Osteocyte (in vitro differentiated cells): ENCODE results near the gene CRIM1. TPM values are rescaled to one million over a fixed set of nuclear protein-coding genes. Genes with fewer than 3 reads are reported as not detected.

ENCODE experiments used
- DNase-seq: peaks from one replicate; pipeline ENCODE4 v3.0.0; 2021; ENCODE audit warnings: mixed read lengths; ENCODE audit not compliant: unreplicated experiment; ENCODE audit errors: extremely low spot score
- H3K27ac Mint-ChIP-seq: one replicate; pipeline ENCODE4 v1.8.0; 2021; ENCODE audit warnings: mild to moderate bottlenecking, mixed read lengths; ENCODE audit not compliant: unreplicated experiment
- H3K27me3 Mint-ChIP-seq: one replicate; pipeline ENCODE4 v1.8.0; 2021; ENCODE audit warnings: mixed read lengths; ENCODE audit not compliant: unreplicated experiment
- H3K36me3 Mint-ChIP-seq: one replicate; pipeline ENCODE4 v1.8.0; 2021; ENCODE audit warnings: mixed read lengths; ENCODE audit not compliant: unreplicated experiment
- H3K4me1 Mint-ChIP-seq: one replicate; pipeline ENCODE4 v1.8.0; 2021; ENCODE audit warnings: mixed read lengths; ENCODE audit not compliant: unreplicated experiment
- H3K4me3 Mint-ChIP-seq: one replicate; pipeline ENCODE4 v1.8.0; 2021; ENCODE audit warnings: mild to moderate bottlenecking, moderate library complexity, mixed read lengths; ENCODE audit not compliant: unreplicated experiment
- H3K9me3 Mint-ChIP-seq: one replicate; pipeline ENCODE4 v1.8.0; 2021; ENCODE audit warnings: mixed read lengths; ENCODE audit not compliant: unreplicated experiment
- total RNA-seq: library from RNA; stranded (reverse); gene quantifications from 2 replicates; pipeline ENCODE4 v1.2.1, GENCODE V29; 2021
- TF ChIP-seq, protein P1 (sequence below): fragments of 200-600 bp; sonication (generic); IDR thresholded peaks from 2 replicates; pipeline ENCODE4 v1.5.0; 2021; ENCODE audit warnings: antibody characterized with exemption, mild to moderate bottlenecking, moderate library complexity

The CRIM1 gene
- total RNA-seq, 1 donor from 2014 or later, result 194 TPM

DNA sequence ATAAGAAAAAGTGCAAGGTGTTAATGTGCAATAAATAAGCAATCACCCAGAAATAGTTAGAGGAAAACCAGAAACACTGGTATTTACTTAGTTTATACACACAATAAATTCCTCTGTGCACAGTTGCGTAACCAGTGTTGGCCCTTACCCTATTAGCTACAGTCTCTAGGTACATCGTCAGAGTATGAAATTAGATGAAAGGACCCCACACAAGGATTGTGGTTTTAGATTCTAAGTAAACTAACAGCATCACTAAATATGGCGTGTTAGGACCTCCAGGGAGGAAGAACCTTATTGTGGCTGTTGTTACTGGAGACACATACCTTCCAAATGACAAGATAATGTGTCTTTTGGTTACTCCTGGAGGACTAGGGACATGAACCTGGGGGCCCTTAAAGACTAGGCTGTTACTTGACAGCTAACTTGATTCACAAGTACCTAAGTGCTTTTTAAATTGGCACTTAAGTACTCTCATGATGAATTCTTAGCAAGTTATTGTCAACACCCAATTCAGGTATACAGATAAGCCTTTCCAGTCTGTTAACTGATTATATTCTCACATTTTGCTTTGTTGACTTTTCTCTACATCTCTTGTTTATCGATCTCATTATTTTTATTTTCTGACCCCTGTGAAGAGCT is 127.1 kb downstream of the CRIM1 start:
- Mint-ChIP-seq H3K27me3 (no peaks in the 10 kb centered on the region), H3K9me3 (no peaks in the 10 kb centered on the region), H3K27ac (peak overlapping the region; percentile 97), H3K4me3 (no peak overlapping the region), H3K4me1 (peaks cover 85% of the 10 kb centered on the region), H3K36me3 (peaks cover 44% of the 10 kb centered on the region)
- TF ChIP-seq, protein P1, sequence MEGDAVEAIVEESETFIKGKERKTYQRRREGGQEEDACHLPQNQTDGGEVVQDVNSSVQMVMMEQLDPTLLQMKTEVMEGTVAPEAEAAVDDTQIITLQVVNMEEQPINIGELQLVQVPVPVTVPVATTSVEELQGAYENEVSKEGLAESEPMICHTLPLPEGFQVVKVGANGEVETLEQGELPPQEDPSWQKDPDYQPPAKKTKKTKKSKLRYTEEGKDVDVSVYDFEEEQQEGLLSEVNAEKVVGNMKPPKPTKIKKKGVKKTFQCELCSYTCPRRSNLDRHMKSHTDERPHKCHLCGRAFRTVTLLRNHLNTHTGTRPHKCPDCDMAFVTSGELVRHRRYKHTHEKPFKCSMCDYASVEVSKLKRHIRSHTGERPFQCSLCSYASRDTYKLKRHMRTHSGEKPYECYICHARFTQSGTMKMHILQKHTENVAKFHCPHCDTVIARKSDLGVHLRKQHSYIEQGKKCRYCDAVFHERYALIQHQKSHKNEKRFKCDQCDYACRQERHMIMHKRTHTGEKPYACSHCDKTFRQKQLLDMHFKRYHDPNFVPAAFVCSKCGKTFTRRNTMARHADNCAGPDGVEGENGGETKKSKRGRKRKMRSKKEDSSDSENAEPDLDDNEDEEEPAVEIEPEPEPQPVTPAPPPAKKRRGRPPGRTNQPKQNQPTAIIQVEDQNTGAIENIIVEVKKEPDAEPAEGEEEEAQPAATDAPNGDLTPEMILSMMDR, result no peak
- DNase-seq, result no peak

DNA sequence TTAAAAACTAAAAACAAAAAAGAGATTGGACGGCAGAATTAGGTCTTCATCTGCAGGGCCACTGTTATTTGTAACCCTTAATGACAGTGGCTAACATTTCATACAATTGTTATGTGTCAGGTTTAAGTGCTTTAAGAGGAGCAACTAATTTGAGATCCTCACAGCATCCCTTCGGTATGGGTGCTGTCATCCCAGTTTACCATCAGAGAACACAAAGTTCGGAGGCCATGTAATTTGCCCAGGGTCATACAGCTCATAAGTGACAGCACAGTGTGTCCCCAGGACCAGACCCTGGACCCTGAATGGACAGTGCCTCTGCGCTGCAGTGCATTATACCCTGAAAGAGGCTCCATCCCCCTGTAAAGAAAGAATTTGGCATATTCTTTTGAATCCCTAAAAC is 127.7 kb downstream of the CRIM1 start:
- peak overlapping the region; percentile 97 for H3K27ac Mint-ChIP-seq
- no peak for DNase-seq
- peaks cover 85% of the 10 kb centered on the region for H3K4me1 Mint-ChIP-seq
- peaks cover 39% of the 10 kb centered on the region for H3K36me3 Mint-ChIP-seq
- TF ChIP-seq, protein P1, result no peak
- H3K27me3 Mint-ChIP-seq, result no peaks in the 10 kb centered on the region
- no peaks in the 10 kb centered on the region for H3K9me3 Mint-ChIP-seq
- no peak overlapping the region for H3K4me3 Mint-ChIP-seq

DNA sequence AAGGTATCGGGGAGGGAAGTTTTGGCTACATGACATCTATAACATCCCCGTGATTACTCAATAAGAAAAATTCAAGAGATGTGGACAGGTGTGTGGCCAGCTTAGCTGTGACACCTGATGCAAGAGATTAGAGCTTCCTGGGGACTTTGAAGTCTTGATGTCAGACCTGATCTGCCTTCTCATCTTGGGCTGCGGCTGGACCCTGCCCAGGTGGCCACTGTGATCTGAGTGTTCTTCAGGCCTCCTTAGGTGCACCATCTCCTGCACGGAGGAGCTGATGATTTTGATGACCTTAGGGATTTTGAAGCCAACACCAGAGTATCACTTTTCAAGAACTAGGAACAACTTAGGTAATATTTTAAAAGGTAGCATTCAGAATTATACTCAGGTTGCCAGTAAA is 128.9 kb downstream of the CRIM1 start:
- H3K9me3 Mint-ChIP-seq, result no peaks in the 10 kb centered on the region
- H3K27ac Mint-ChIP-seq, result peak overlapping the region; percentile 97
- peaks cover 85% of the 10 kb centered on the region for H3K4me1 Mint-ChIP-seq
- H3K27me3 Mint-ChIP-seq, result no peaks in the 10 kb centered on the region
- H3K4me3 Mint-ChIP-seq, result no peak overlapping the region
- TF ChIP-seq, protein P1, result no peak
- H3K36me3 Mint-ChIP-seq, result peaks cover 38% of the 10 kb centered on the region
- no peak for DNase-seq

DNA sequence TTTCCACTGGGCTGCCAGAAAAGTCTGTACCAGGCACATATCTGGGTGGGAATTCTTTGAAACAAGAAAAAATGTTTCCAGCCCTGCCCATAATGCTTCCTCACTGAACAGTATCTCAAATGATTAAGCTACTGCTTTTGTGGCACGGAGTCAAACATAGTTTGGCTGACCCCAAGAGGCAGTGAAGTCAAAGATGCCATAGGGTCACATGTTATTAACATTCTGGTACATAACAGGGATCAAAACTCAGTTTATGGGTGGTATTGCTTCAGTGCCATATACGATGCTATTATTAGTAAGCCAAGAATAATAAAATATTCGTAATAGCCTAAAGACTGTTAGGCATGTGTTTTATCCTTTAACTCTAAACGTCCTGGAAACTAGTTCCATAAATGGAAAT is 129.9 kb downstream of the CRIM1 start:
- H3K27me3 Mint-ChIP-seq, result no peaks in the 10 kb centered on the region
- peaks cover 86% of the 10 kb centered on the region for H3K4me1 Mint-ChIP-seq
- TF ChIP-seq, protein P1, result no peak
- peak overlapping the region; percentile 97 for H3K27ac Mint-ChIP-seq
- no peaks in the 10 kb centered on the region for H3K9me3 Mint-ChIP-seq
- no peak overlapping the region for H3K4me3 Mint-ChIP-seq
- peaks cover 33% of the 10 kb centered on the region for H3K36me3 Mint-ChIP-seq
- no peak for DNase-seq

DNA sequence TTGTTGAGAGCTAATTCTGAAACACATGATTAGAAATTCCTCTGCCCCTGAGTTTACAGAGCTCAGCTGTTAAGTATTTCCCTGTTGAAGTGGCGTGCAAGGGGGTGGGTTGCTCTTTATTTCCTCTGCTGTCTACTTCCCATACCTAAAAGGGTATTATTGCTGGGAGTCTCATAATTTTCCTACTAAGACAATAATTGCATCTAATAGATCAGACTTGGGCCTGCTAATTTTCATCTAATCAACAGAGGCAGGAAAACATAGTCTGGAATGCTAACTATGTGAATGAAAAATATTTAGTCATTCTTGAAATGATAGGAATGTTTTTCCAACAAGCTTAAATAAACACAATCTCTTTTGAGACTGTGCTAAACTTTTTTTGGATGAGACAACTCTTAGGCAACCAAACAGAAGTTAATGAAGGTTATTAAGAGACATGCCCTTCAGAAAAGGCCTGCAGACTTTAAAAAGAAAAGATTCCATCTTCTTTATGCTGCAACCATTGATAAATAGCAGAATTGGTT is 131.0 kb downstream of the CRIM1 start:
- no peaks in the 10 kb centered on the region for H3K9me3 Mint-ChIP-seq
- H3K27me3 Mint-ChIP-seq, result no peaks in the 10 kb centered on the region
- peaks cover 86% of the 10 kb centered on the region for H3K4me1 Mint-ChIP-seq
- H3K27ac Mint-ChIP-seq, result peak overlapping the region; percentile 97
- TF ChIP-seq, protein P1, result no peak
- H3K4me3 Mint-ChIP-seq, result no peak overlapping the region
- peaks cover 30% of the 10 kb centered on the region for H3K36me3 Mint-ChIP-seq
- no peak for DNase-seq
